Pancreas (tissue), 10 donors: ENCODE measurements around the gene RPL10A. TPM values are rescaled to one million over a fixed set of nuclear protein-coding genes. Genes with fewer than 3 reads are reported as not detected.

Experiments used
- ATAC-seq, 4 donors: fragments of 200-7000 bp; cut with Tn5 transposase; one replicate each; pipeline versions ENCODE4 v1.8.0 to v1.9.1; 2020; ENCODE audit warnings: mild to moderate bottlenecking in 4 of 4, moderate library complexity in 4 of 4
- DNase-seq, 6 donors: peaks; one replicate each; pipeline ENCODE4 v3.0.0-alpha.2; 2020
- FAIRE-seq: peaks from 2 replicates; lab custom pipeline; 2012; peaks lifted over from hg19 to GRCh38; lab: Jason Lieb, UNC
- H3K27ac ChIP-seq, 4 donors: fragments of 200-600 bp; sonication (generic); 1 replicate in 3 of 4; 2 replicates in 1 of 4; pipeline versions ENCODE4 v1.5.0 to v1.8.0; 2020
- H3K27me3 ChIP-seq, 4 donors: fragments of 200-600 bp; one replicate each; pipeline ENCODE4 v1.8.0; 2021
- H3K36me3 ChIP-seq, 3 donors: fragments of 200-600 bp; sonication (generic) in 1 of 3; one replicate each; pipeline versions ENCODE4 v1.5.0 to v1.8.0; 2020 to 2021
- H3K4me1 ChIP-seq, 3 donors: fragments of 200-600 bp; one replicate each; pipeline ENCODE4 v1.8.0; 2021
- H3K4me3 ChIP-seq, 4 donors: fragments of 200-600 bp; sonication (generic) in 2 of 4; one replicate each; pipeline versions ENCODE4 v1.5.0 to v1.8.0; 2020 to 2021
- H3K9me3 ChIP-seq, 4 donors: fragments of 200-600 bp; one replicate each; pipeline ENCODE4 v1.8.0; 2021
- CTCF ChIP-seq, 4 donors: fragments of 200-600 bp; sonication (generic) in 3 of 4; IDR thresholded peaks; one replicate each; pipeline versions ENCODE4 v1.5.0 to v1.8.0; 2021; ENCODE audit warnings: antibody characterized with exemption in 4 of 4
- WGBS, 2 donors: extraction: QIAGEN DNeasy Blood & Tissue Kit; methylation state at CpG; one replicate each; pipeline ENCODE4 v1.1.7; 2013; 5-methylcytosine and 5-hydroxymethylcytosine counted together
- intact Hi-C, 3 donors: fragments of 100-400 bp; cut with DNase I; formaldehyde crosslinking; loops; one replicate each; pipeline versions ENCODE4 v1.11.1 to v1.14.2; 2022
- polyA plus RNA-seq, 2 donors: library from polyadenylated mRNA; stranded (reverse); fragments of 200-250 nt; gene quantifications; one replicate each; pipeline ENCODE4 v1.2.3, GENCODE V29; 2013
- total RNA-seq, 6 donors: library from RNA; stranded (reverse); fragmentation: NEBNext Ultra II Directional in 4 of 6; extraction: Animal tissue kit (Norgen Biotek cat#: 25700) in 4 of 6; gene quantifications; one replicate each; pipeline versions ENCODE4 v1.2.1 to v1.2.4, GENCODE V29; 2021 to 2023
- donor health status: healthy with polysubstance abuse.
- donor health status: DM: no; HTN: no; CAD: no; lungs with moderate emphysema.
- donor health status: DM: no; HTN: no; CAD: no.
- donor health status: control.
- donor health status: control.
- donor health status: Bipolar disorder and iron deficiency.
- donor health status: DM: yes; HTN: yes; CAD: no.
- donor health status: DM: no; HTN: no; CAD: no.
- donor health status: DM: no; HTN: no; CAD: no.
- donor health status: DM: yes; HTN: yes; CAD: no.

RPL10A gene
- total and polyA plus RNA-seq, 8 donors, result 429 to 1,265 (median 898) TPM

- peak in 4 of 6 donors; percentile 60 to 77 (median 71) for DNase-seq
- Histone ChIP-seq H3K4me1 (peaks cover 0 to 15% (median 0%) of the 10 kb centered on the region in 3 donors), H3K9me3 (no peaks in the 10 kb centered on the region), H3K27me3 (no peaks in the 10 kb centered on the region), H3K27ac (peak overlapping the region in 1 of 4 donors; percentile 77), H3K4me3 (peak overlapping the region; percentile 61 to 90 (median 86)), H3K36me3 (peaks cover 0 to 18% (median 0%) of the 10 kb centered on the region in 3 donors)
- 34 to 44% methylated on average over 18 of the region's 18 CpGs for WGBS, 2 donors
- no peak for TF ChIP-seq CTCF (IDR thresholded peaks at IDR 0.05)
- FAIRE-seq, result no peak
- intact Hi-C loops, result no loop called here
- ATAC-seq, result no peak
These were observed 1.8 kb downstream of the RPL10A start for GRCh38 chr6:35469751-35470662.

GRCh38 chr6:35470663-35471120 is 2.5 kb downstream of the RPL10A start:
- H3K27ac ChIP-seq, result no peak overlapping the region
- intact Hi-C loops, result no loop called here
- 66 to 73% methylated on average over 3 of the region's 3 CpGs for WGBS, 2 donors
- TF ChIP-seq CTCF (IDR thresholded peaks at IDR 0.05), result no peak
- FAIRE-seq (no peak), ATAC-seq (no peak), DNase-seq (no peak)
- no peaks in the 10 kb centered on the region for H3K9me3 ChIP-seq
- peaks cover 0 to 18% (median 0%) of the 10 kb centered on the region in 3 donors for H3K36me3 ChIP-seq
- peak overlapping the region in 1 of 4 donors; percentile 90 for H3K4me3 ChIP-seq
- H3K4me1 ChIP-seq, result peaks cover 0 to 15% (median 0%) of the 10 kb centered on the region in 3 donors
- H3K27me3 ChIP-seq, result no peaks in the 10 kb centered on the region

GRCh38 chr6:35471836-35472345 is 3.7 kb downstream of the RPL10A start:
- Histone ChIP-seq H3K4me1 (peaks cover 0 to 15% (median 0%) of the 10 kb centered on the region in 3 donors), H3K9me3 (no peaks in the 10 kb centered on the region), H3K4me3 (no peak overlapping the region), H3K36me3 (peaks cover 0 to 18% (median 0%) of the 10 kb centered on the region in 3 donors), H3K27me3 (no peaks in the 10 kb centered on the region), H3K27ac (no peak overlapping the region)
- intact Hi-C loops, result no loop called here
- TF ChIP-seq CTCF (IDR thresholded peaks at IDR 0.05), result no peak
- DNase-seq, result no peak
- 71 to 74% methylated on average over 8 of the region's 8 CpGs for WGBS, 2 donors
- no peak for FAIRE-seq
- no peak for ATAC-seq

- Histone ChIP-seq H3K4me1 (peaks cover 0 to 15% (median 0%) of the 10 kb centered on the region in 3 donors), H3K4me3 (no peak overlapping the region), H3K27me3 (no peaks in the 10 kb centered on the region), H3K36me3 (peaks cover 0 to 18% (median 0%) of the 10 kb centered on the region in 3 donors), H3K9me3 (no peaks in the 10 kb centered on the region), H3K27ac (no peak overlapping the region)
- no peak for ATAC-seq
- WGBS, 2 donors, result 82 to 87% methylated on average over 9 of the region's 9 CpGs
- no peak for FAIRE-seq
- DNase-seq, result no peak
- intact Hi-C loops, result no loop called here
- no peak for TF ChIP-seq CTCF (IDR thresholded peaks at IDR 0.05)
These were observed 5.1 kb downstream of the RPL10A start for GRCh38 chr6:35473075-35473849.
